IPS-18c (cell line): ENCODE results near the gene PAQR4.

Experiments
- H3K4me3 ChIP-seq: 2 replicates; pipeline ENCODE4 v1.7.0; 2013; ENCODE audit warnings: low read depth, mild to moderate bottlenecking, low read length, moderate library complexity; ENCODE audit not compliant: insufficient read depth
- H3K9me3 ChIP-seq: one replicate; pipeline ENCODE4 v1.6.1; 2013; ENCODE audit warnings: mild to moderate bottlenecking, low read length, moderate library complexity; ENCODE audit not compliant: control insufficient read depth, insufficient read depth

The PAQR4 gene

GRCh38 chr16:3021449-3022207 is 52.5 kb downstream of the PAQR4 start:
- peak overlapping the region; percentile 86 for H3K4me3 ChIP-seq
- H3K9me3 ChIP-seq, result no peaks in the 10 kb centered on the region

- Histone ChIP-seq H3K9me3 (no peaks in the 10 kb centered on the region), H3K4me3 (peak overlapping the region; percentile 86)
Measured at GRCh38 chr16:3022208-3022683, 53.1 kb downstream of the PAQR4 start.

- Histone ChIP-seq H3K4me3 (peak overlapping the region; percentile 86), H3K9me3 (no peaks in the 10 kb centered on the region)
Measured at GRCh38 chr16:3022684-3023414, 53.7 kb downstream of the PAQR4 start.
